HEK293 (cell line): Measurements from ENCODE around the gene IL20RA.

Experiments
- CTCF ChIP-seq: fragments of 450-650 bp; formaldehyde crosslinking; IDR thresholded peaks from 2 replicates; pipeline ENCODE4 v1.5.1; 2016; ENCODE audit warnings: missing biosample characterization, missing genetic modification characterization
- ELK4 ChIP-seq: IDR thresholded peaks from 2 replicates; pipeline ENCODE4 v1.6.1; 2011; ENCODE audit warnings: mild to moderate bottlenecking, low read depth, low read length, borderline replicate concordance
- HOXA7 ChIP-seq: sonication (generic); formaldehyde crosslinking; IDR thresholded peaks from 2 replicates; pipeline ENCODE4 v1.8.1; 2022; ENCODE audit warnings: missing genetic modification reagents, borderline replicate concordance
- INSM2 ChIP-seq: fragments of 450-650 bp; formaldehyde crosslinking; IDR thresholded peaks from 2 replicates; pipeline ENCODE4 v1.5.1; 2016; ENCODE audit warnings: missing biosample characterization, missing genetic modification characterization
- KLF16 ChIP-seq: fragments of 450-650 bp; formaldehyde crosslinking; IDR thresholded peaks from 2 replicates; pipeline ENCODE4 v1.5.1; 2017; ENCODE audit warnings: missing biosample characterization, missing genetic modification characterization
- YY1 ChIP-seq: fragments of 450-650 bp; formaldehyde crosslinking; IDR thresholded peaks from 2 replicates; pipeline ENCODE4 v1.5.1; 2018; ENCODE audit warnings: missing biosample characterization, missing genetic modification characterization
- ZFP3 ChIP-seq: fragments of 450-650 bp; formaldehyde crosslinking; IDR thresholded peaks from 2 replicates; pipeline ENCODE4 v1.5.1; 2016; ENCODE audit warnings: low read depth, missing biosample characterization, missing genetic modification characterization
- ZNF133 ChIP-seq: fragments of 450-650 bp; formaldehyde crosslinking; IDR thresholded peaks from 2 replicates; pipeline ENCODE4 v1.5.1; 2016; ENCODE audit warnings: missing biosample characterization, missing genetic modification characterization
- ZNF37A ChIP-seq: fragments of 450-650 bp; IDR thresholded peaks from 2 replicates; pipeline ENCODE4 v1.5.1; 2018; ENCODE audit warnings: missing biosample characterization, missing genetic modification characterization
- ZNF449 ChIP-seq: fragments of 450-650 bp; formaldehyde crosslinking; IDR thresholded peaks from 2 replicates; pipeline ENCODE4 v1.5.1; 2017; ENCODE audit warnings: missing biosample characterization, mild to moderate bottlenecking, missing genetic modification characterization, moderate library complexity
- ZNF530 ChIP-seq: fragments of 450-650 bp; formaldehyde crosslinking; IDR thresholded peaks from 2 replicates; pipeline ENCODE4 v1.5.1; 2016; ENCODE audit warnings: low read depth, missing biosample characterization, missing genetic modification characterization
- ZNF704 ChIP-seq: fragments of 450-650 bp; formaldehyde crosslinking; IDR thresholded peaks from 2 replicates; pipeline ENCODE4 v1.5.1; 2016; ENCODE audit warnings: missing biosample characterization, missing genetic modification characterization
- ZNF843 ChIP-seq: fragments of 450-650 bp; formaldehyde crosslinking; IDR thresholded peaks from 2 replicates; pipeline ENCODE4 v1.5.1; 2016; ENCODE audit warnings: missing biosample characterization, missing genetic modification characterization

GRCh38 chr6:137044366-137045221, at the start of gene IL20RA:
- TF ChIP-seq ZNF133, result no peak
- no peak for TF ChIP-seq YY1
- TF ChIP-seq ZFP3 (tag by site-specific recombination), result no peak
- no peak for TF ChIP-seq ZNF530 (tag by site-specific recombination)
- TF ChIP-seq KLF16 (tag by site-specific recombination), result no peak
- no peak for TF ChIP-seq ZNF704
- TF ChIP-seq ZNF37A (tag by site-specific recombination), result no peak
- TF ChIP-seq HOXA7, result no peak
- no peak for TF ChIP-seq CTCF
- TF ChIP-seq ELK4, result no peak
- no peak for TF ChIP-seq ZNF449 (tag by site-specific recombination)
- TF ChIP-seq ZNF843 (tag by site-specific recombination), result no peak
- no peak for TF ChIP-seq INSM2 (tag by site-specific recombination)
